Measurements from ENCODE around the gene DPT.

DNA sequence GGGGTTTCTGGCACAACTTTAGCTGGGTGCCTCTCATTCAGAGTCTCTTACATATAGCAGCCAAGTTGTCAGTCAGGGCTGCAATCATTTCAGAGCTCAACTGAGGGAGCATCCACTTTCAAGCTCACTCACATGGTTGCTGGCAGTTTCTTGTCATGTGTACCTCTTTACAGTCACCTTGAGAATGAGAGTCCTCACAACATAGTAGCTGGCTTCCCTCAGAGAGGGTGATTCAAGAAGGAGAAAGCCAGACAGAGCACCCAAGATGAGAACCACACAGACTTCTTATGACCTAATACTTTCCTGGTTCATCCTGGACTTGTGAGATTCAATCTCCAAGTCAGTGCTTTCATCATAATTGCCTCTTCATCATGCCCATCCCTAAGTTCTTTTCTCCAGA, 57.2 kb downstream of the DPT start:
- TF ChIP-seq POLR2AphosphoS5 (IDR thresholded peaks at IDR 0.05) (no peak), RAD21 (conservative IDR thresholded peaks at IDR 0.05) (no peak), MXI1 (conservative IDR thresholded peaks at IDR 0.05; ENCODE audit: poor library complexity, severe bottlenecking) (no peak), EZH2 (IDR thresholded peaks at IDR 0.05; ENCODE audit: borderline replicate concordance, insufficient read depth, low read length, poor library complexity, severe bottlenecking) (no peak), EP300 (conservative IDR thresholded peaks at IDR 0.05; ENCODE audit: poor library complexity, severe bottlenecking) (no peak)
- TF ChIP-seq, protein P1, sequence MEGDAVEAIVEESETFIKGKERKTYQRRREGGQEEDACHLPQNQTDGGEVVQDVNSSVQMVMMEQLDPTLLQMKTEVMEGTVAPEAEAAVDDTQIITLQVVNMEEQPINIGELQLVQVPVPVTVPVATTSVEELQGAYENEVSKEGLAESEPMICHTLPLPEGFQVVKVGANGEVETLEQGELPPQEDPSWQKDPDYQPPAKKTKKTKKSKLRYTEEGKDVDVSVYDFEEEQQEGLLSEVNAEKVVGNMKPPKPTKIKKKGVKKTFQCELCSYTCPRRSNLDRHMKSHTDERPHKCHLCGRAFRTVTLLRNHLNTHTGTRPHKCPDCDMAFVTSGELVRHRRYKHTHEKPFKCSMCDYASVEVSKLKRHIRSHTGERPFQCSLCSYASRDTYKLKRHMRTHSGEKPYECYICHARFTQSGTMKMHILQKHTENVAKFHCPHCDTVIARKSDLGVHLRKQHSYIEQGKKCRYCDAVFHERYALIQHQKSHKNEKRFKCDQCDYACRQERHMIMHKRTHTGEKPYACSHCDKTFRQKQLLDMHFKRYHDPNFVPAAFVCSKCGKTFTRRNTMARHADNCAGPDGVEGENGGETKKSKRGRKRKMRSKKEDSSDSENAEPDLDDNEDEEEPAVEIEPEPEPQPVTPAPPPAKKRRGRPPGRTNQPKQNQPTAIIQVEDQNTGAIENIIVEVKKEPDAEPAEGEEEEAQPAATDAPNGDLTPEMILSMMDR (IDR thresholded peaks at IDR 0.05; ENCODE audit: poor library complexity, severe bottlenecking): no peak
- TF ChIP-seq, protein P2, sequence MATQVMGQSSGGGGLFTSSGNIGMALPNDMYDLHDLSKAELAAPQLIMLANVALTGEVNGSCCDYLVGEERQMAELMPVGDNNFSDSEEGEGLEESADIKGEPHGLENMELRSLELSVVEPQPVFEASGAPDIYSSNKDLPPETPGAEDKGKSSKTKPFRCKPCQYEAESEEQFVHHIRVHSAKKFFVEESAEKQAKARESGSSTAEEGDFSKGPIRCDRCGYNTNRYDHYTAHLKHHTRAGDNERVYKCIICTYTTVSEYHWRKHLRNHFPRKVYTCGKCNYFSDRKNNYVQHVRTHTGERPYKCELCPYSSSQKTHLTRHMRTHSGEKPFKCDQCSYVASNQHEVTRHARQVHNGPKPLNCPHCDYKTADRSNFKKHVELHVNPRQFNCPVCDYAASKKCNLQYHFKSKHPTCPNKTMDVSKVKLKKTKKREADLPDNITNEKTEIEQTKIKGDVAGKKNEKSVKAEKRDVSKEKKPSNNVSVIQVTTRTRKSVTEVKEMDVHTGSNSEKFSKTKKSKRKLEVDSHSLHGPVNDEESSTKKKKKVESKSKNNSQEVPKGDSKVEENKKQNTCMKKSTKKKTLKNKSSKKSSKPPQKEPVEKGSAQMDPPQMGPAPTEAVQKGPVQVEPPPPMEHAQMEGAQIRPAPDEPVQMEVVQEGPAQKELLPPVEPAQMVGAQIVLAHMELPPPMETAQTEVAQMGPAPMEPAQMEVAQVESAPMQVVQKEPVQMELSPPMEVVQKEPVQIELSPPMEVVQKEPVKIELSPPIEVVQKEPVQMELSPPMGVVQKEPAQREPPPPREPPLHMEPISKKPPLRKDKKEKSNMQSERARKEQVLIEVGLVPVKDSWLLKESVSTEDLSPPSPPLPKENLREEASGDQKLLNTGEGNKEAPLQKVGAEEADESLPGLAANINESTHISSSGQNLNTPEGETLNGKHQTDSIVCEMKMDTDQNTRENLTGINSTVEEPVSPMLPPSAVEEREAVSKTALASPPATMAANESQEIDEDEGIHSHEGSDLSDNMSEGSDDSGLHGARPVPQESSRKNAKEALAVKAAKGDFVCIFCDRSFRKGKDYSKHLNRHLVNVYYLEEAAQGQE (IDR thresholded peaks at IDR 0.05; ENCODE audit: borderline replicate concordance): no peak

Measured in neural cell (in vitro differentiated cells).